ENCODE data around the gene TEF.

TEF gene

GRCh38 chr22:41355895-41356294, 25.8 kb upstream of the TEF start:
- DNase-seq = no peak

DNA sequence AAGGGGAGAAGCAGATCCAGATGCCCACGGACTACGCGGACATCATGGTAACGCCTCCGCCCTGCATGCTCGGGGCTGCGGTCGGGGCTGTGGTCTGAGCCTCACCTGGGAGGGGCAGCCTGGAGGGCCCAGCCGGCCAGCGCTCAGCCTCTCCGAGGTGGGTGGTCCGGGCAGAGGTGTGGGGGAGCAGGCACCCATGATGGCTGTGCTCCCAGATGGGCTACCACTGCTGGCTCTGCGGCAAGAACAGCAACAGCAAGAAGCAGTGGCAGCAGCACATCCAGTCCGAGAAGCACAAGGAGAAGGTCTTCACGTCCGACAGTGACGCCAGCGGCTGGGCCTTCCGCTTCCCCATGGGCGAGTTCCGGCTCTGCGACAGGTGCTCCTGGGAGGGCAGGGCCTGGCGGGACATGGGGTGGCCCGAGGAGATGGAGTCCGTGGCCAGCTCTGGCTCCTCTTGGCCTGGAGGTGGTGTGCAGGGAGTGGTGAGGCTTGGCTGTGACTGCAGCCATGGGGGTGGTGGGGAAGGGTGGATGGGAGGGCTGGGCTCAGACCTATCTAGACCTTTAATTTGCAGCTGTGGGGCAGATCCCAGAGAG, 25.2 kb upstream of the TEF start:
- DNase-seq = no peak

DNA sequence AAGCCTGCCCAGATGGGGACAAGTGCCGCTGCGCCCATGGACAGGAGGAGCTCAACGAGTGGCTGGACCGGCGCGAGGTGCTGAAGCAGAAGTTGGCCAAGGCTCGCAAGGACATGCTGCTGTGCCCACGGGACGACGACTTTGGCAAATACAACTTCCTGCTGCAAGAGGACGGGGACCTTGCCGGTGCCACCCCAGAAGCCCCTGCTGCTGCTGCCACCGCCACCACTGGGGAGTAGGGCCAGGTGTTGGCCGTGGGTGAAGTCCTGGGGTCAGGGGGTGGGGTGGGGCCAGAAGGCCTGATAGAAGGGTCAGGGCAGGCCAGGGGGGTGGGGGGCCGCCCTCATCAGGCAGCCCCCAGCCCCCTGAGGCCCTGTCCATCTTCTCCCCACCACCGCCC, 24.6 kb upstream of the TEF start:
- DNase-seq = no peak

DNA sequence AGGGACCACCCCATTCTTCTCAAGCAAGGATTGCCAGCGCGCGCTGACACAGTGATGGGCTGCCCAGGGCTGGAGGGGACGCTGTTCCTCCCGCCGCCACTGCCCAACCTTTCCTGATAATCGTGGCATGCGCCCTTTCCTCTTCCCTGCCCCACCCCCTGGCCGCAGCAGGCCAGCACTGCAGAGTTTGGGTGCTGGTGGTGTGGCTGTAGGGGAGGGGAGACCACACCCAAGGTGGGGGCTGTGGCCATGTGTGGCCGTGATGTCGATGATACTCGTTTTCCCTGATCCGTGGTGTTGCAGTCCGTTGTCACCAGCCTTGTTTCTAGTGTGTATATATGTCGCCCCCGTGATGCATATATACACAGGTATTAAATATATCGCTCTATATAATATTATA, 22.8 kb upstream of the TEF start:
- no peak for DNase-seq

- DNase-seq = no peak
Measured at GRCh38 chr22:41359376-41359775, 22.4 kb upstream of the TEF start.

DNA sequence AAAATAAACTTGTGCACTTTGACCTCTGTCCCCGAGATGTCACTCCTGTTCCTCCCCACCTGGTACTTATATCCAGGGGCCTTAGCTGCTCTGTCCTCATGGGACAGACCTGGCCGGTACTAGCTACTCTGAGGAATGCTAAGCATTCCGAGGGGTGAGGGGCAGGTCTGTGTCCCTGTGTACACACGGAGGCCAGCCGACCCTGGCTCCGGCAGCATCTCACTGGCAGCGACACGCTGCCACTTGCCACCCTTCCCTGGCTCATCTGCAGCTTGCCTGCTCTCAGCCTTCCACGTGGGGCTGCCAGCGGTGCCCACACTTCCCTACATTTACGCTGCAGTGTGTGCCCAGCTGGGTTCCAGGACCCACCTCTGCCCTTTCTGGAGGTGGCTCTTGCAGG, 21.6 kb upstream of the TEF start:
- no peak for DNase-seq

- no peak for DNase-seq
Measured at GRCh38 chr22:41361716-41362310, 19.9 kb upstream of the TEF start.

- no peak for DNase-seq
Measured at GRCh38 chr22:41362615-41363014, 19.1 kb upstream of the TEF start.

GRCh38 chr22:41364233-41364632, 17.5 kb upstream of the TEF start:
- DNase-seq = no peak

DNA sequence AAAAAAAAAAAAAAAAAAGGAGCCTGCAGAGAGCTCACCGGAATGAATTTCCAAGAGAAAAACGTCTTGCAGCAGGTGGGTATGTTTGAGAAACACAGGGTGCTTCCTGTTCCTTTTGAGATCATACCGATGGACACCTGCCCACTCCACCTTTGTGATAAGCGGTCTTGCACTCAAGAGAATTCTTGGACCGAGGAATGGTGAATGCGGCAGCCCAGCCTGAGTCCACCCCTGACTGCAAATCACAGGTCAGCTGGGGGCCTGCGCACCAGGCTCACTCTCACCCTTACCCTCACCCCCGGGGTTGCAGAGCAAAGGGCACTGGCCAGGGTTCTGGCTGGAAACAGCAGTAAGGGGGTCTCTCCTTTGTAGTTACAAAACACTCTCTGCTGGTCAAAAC, 16.8 kb upstream of the TEF start:
- DNase-seq = no peak

- no peak for DNase-seq
Measured at GRCh38 chr22:41365425-41365824, 16.3 kb upstream of the TEF start.

DNA sequence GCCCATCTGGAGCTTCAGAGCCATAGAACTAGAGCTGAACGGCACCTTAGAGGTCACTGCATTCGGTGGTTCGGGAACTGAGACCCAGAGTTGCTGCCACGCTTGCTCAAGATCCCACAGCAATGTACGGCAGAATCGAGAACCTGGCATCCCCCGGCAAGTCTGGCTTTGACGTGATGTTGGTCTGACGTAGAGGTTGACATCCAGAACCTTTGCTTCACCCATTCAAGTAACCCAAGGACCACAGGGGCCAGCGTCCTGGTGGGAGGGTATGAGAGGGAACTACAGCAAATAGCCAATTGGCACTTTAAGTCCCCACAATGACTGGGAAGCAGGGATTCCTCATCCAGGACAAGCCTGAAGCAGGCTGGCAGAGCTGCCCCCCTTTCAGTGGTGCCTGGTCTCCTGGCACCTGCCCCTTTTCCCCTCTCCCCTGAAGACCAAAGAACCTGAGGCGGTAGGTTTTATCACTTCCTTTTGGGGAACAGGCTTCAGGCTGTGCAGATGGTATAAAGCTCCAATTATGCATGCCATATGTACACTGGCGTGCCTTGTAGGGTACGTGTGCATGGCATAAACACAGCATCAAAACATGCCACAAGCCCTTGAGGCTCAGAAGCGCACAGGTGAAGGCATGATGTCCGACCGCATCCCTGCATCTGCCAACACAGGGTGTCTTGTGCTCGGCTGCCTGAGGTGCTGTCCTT, 15.3 kb upstream of the TEF start:
- no peak for DNase-seq

GRCh38 chr22:41367039-41367679, 14.6 kb upstream of the TEF start:
- no peak for DNase-seq

- DNase-seq = no peak
Measured at GRCh38 chr22:41367680-41368542, 13.8 kb upstream of the TEF start.

DNA sequence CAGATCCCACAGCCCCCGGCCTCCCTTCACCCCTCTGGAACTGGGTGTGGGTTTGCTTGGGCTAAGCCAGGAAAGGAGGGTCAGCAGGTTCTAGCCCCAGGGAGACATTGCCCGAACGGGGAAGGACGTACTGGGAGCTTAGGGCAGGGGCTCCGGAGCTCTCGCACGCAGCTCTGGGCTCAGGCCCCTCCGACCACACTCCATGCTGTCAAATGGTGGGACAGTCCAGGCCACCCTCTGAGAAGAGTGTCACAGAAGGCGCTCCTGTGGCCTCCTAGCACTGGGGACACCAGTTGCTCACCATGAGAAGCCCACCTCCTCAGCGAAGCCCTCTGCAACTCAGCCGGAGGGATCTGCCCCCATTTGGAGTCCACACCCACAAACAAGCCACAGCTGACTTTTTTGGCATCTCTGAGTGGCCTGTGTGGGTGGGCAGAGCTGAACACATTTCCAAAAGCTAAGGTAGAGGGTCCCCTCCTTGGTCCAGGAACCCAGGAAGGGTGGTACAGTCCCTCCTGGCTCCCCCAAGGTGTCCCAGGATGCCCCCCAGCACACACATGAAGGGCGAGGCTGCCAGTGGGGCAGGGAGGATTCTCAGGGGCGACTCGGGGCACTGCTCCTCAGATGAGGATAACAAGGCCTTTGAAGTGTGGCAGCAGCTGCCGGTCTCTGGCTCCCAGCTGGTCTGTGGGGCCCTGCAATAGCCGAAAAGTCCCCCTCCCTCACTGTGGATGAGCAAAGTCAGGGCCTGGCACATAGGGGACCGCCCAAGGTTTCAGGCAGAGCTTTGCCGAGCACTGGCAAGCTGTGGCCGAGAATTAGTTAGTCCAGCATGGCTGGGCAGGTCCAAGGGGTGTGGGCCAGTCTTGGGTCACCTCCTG, 13.0 kb upstream of the TEF start:
- no peak for DNase-seq

GRCh38 chr22:41369424-41369745, 12.4 kb upstream of the TEF start:
- DNase-seq = no peak

DNA sequence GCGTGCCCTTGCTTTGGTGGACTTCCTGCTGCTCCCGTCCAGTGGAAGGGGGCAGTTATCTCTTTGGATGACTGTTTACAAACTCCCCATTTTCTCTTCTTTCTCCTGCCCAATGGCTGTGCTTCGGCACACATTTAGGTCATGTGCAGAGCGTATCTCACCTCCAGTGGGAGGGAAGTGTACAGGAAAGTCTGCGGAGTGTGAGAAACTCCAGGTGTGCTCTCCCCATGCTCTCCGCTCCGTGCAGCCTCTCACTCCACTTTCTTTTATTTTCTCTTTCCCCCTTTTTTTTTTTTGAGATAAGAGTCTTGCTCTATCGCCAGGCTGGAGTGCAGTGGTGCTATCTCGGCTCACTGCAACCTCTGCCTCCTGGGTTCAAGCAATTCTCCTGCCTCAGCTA, 11.9 kb upstream of the TEF start:
- DNase-seq = no peak

DNA sequence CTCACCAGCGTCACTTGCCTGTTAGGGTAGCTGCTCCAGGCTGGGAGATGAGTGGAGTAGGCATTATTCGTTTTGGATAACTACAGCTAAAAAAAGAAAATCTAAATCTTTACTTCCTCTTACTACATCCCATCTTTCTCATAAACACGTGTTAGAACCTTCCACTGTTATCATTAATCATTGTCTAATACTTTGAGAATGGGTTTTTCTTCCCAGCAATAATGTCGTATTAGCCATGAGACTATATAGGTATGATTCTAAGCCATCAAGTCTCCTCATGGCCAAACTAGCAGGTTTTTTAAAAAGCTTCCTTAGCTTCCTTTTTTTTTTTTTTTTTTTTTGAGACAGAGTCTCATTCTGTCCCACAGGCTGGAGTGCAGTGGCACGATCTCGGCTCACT, 3.9 kb upstream of the TEF start:
- no peak for DNase-seq

- DNase-seq = no peak
Measured at GRCh38 chr22:41380993-41381328, 781 bp upstream of the TEF start.

DNA sequence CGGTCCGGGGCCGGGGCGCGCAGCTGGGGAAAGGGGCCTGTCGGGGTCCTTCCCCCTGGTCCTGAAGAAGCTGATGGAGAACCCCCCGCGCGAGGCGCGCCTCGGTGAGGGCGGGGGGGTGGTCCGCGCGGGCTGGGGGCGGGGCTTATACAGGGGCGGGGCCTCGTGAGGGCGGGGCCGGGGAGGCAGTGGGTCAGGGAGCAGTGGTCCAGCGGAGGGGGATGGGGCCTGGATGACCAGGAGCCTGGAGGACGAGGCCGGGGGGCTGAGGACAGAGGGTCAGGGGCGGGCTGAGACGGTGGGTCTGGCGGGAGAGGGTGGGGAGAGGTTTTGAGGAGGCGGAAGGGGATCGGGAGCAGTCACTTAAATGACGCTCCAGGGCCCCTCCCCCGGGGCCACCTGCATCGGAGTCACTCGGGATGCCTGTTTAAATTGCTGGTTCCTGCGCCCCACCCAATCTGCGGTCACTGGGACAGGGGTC, 396 bp downstream of the TEF start:
- peak; percentile 39 to 62 (median 53) for DNase-seq

- no peak for DNase-seq
Measured at GRCh38 chr22:41382610-41383009, 868 bp downstream of the TEF start.

- no peak for DNase-seq
Measured at GRCh38 chr22:41383085-41383484, 1.3 kb downstream of the TEF start.

Data from activated CD4-positive, CD25-positive, alpha-beta regulatory T cell (primary cell).